KMS-11 (cell line): ENCODE data around the gene NXN.
"Not testable (repeated sequence)": the region's sequence is repeated elsewhere in the genome, so short reads cannot be mapped to it uniquely, and the experiment has no call there.

Source experiments
- H2AFZ ChIP-seq: fragments of 200-600 bp; sonication (generic); 2 replicates; pipeline ENCODE4 v1.6.1; 2016; ENCODE audit warnings: antibody characterized with exemption, mixed run types, low read depth
- H3K27ac ChIP-seq: fragments of 200-600 bp; sonication (generic); 2 replicates; pipeline ENCODE4 v1.6.1; 2016; ENCODE audit warnings: mild to moderate bottlenecking, mixed run types
- H3K27me3 ChIP-seq: fragments of 200-600 bp; sonication (generic); 2 replicates; pipeline ENCODE4 v1.6.1; 2017; ENCODE audit warnings: mild to moderate bottlenecking, low read depth, mixed run types, moderate library complexity; ENCODE audit not compliant: insufficient read depth
- H3K36me3 ChIP-seq: fragments of 200-600 bp; sonication (generic); 2 replicates; pipeline ENCODE4 v1.6.1; 2017; ENCODE audit warnings: mild to moderate bottlenecking, mixed run types; ENCODE audit not compliant: insufficient read depth
- H3K4me1 ChIP-seq: fragments of 200-600 bp; sonication (generic); 2 replicates; pipeline ENCODE4 v1.6.1; 2016; ENCODE audit warnings: mild to moderate bottlenecking, low read depth, mixed run types; ENCODE audit not compliant: poor library complexity, severe bottlenecking
- H3K4me2 ChIP-seq: fragments of 200-600 bp; sonication (generic); 2 replicates; pipeline ENCODE4 v1.7.0; 2016; ENCODE audit warnings: mild to moderate bottlenecking, mixed run types
- H3K4me3 ChIP-seq: fragments of 200-600 bp; sonication (generic); IDR thresholded peaks from 2 replicates; pipeline ENCODE4 v1.6.1; 2017; ENCODE audit warnings: low read depth, low read length, mixed read lengths; ENCODE audit not compliant: insufficient read depth
- H3K79me2 ChIP-seq: fragments of 200-600 bp; sonication (generic); 2 replicates; pipeline ENCODE4 v1.6.1; 2016; ENCODE audit warnings: low read depth, mixed run types; ENCODE audit not compliant: insufficient read depth
- H3K9ac ChIP-seq: fragments of 200-600 bp; sonication (generic); 2 replicates; pipeline ENCODE4 v1.6.1; 2016; ENCODE audit warnings: mild to moderate bottlenecking, mixed run types
- H4K20me1 ChIP-seq: fragments of 200-600 bp; sonication (generic); 2 replicates; pipeline ENCODE4 v1.6.1; 2016; ENCODE audit warnings: mild to moderate bottlenecking, mixed run types; ENCODE audit not compliant: insufficient read depth
- CTCF ChIP-seq: fragments of 200-600 bp; sonication (generic); conservative IDR thresholded peaks from 2 replicates; pipeline ENCODE4 v1.6.1; 2017; ENCODE audit warnings: low read depth, mild to moderate bottlenecking, antibody characterized with exemption, low read length, moderate library complexity, mixed read lengths

The NXN gene

GRCh38 chr17:924711-925475, 54.7 kb downstream of the NXN start:
- H3K4me1 ChIP-seq, result no peaks in the 10 kb centered on the region
- H3K79me2 ChIP-seq, result no peaks in the 10 kb centered on the region
- no peak overlapping the region for H3K4me3 ChIP-seq
- H3K27ac ChIP-seq, result no peak overlapping the region
- H4K20me1 ChIP-seq, result no peaks in the 10 kb centered on the region
- no peak overlapping the region for H3K4me2 ChIP-seq
- H3K27me3 ChIP-seq, result peaks cover 35% of the 10 kb centered on the region; the same call in 1 of the 2 replicates
- no peak for TF ChIP-seq CTCF
- H3K9ac ChIP-seq, result no peak overlapping the region
- no peak overlapping the region for H2AFZ ChIP-seq
- no peaks in the 10 kb centered on the region for H3K36me3 ChIP-seq

- not testable (repeated sequence) for H3K4me1 ChIP-seq, H3K4me2 ChIP-seq, H2AFZ ChIP-seq, H3K27ac ChIP-seq, H3K9ac ChIP-seq, H4K20me1 ChIP-seq, H3K4me3 ChIP-seq, H3K79me2 ChIP-seq, H3K36me3 ChIP-seq
- H3K27me3 ChIP-seq, result peaks cover 37% of the 10 kb centered on the region; the same call in 1 of the 2 replicates
Observed at GRCh38 chr17:924306-924705, 55.3 kb downstream of the NXN start.

GRCh38 chr17:923633-924032, 55.9 kb downstream of the NXN start:
- H2AFZ ChIP-seq, result no peak overlapping the region
- no peaks in the 10 kb centered on the region for H3K4me1 ChIP-seq
- H3K79me2 ChIP-seq, result no peaks in the 10 kb centered on the region
- no peaks in the 10 kb centered on the region for H4K20me1 ChIP-seq
- H3K9ac ChIP-seq, result no peak overlapping the region
- no peak overlapping the region for H3K4me3 ChIP-seq
- peaks cover 35% of the 10 kb centered on the region; the same call in 1 of the 2 replicates for H3K27me3 ChIP-seq
- H3K4me2 ChIP-seq, result no peak overlapping the region
- no peak overlapping the region for H3K27ac ChIP-seq
- TF ChIP-seq CTCF, result no peak
- H3K36me3 ChIP-seq, result no peaks in the 10 kb centered on the region

GRCh38 chr17:921161-921560, 58.4 kb downstream of the NXN start:
- no peak for TF ChIP-seq CTCF
- H3K4me2 ChIP-seq, result no peak overlapping the region
- H3K27me3 ChIP-seq, result peaks cover 30% of the 10 kb centered on the region; the same call in 1 of the 2 replicates
- H4K20me1 ChIP-seq, result no peaks in the 10 kb centered on the region
- no peak overlapping the region for H3K9ac ChIP-seq
- no peaks in the 10 kb centered on the region for H3K79me2 ChIP-seq
- H3K4me3 ChIP-seq, result no peak overlapping the region
- H3K36me3 ChIP-seq, result no peaks in the 10 kb centered on the region
- no peak overlapping the region for H2AFZ ChIP-seq
- no peak overlapping the region for H3K27ac ChIP-seq
- H3K4me1 ChIP-seq, result no peaks in the 10 kb centered on the region

- Histone ChIP-seq H3K27ac (no peak overlapping the region), H4K20me1 (no peaks in the 10 kb centered on the region), H2AFZ (no peak overlapping the region), H3K9ac (no peak overlapping the region), H3K27me3 (peaks cover 38% of the 10 kb centered on the region; the same call in 1 of the 2 replicates), H3K79me2 (no peaks in the 10 kb centered on the region), H3K4me3 (no peak overlapping the region), H3K4me1 (no peaks in the 10 kb centered on the region), H3K36me3 (no peaks in the 10 kb centered on the region), H3K4me2 (no peak overlapping the region)
- no peak for TF ChIP-seq CTCF
Observed at GRCh38 chr17:920190-920589, 59.4 kb downstream of the NXN start.
